Muscle of back (tissue), 11 donors: ENCODE data around the gene DLK1. TPM values are rescaled to one million over a fixed set of nuclear protein-coding genes. Genes with fewer than 3 reads are reported as not detected.

Experiments
- DNase-seq, 3 donors: peaks; one replicate each; pipeline versions ENCODE4 v3.0.0 to v3.0.0-alpha.2; 2013
- polyA plus RNA-seq, 10 donors: library from polyadenylated mRNA; unstranded; fragments of 120-200 nt; gene quantifications; one replicate each; pipeline ENCODE4 v1.2.1, GENCODE V29; 2013; ENCODE audit not compliant: insufficient read length in 10 of 10

DLK1 gene
- polyA plus RNA-seq, 10 donors: 1,647 to 2,553 (median 1,994) TPM

DNA sequence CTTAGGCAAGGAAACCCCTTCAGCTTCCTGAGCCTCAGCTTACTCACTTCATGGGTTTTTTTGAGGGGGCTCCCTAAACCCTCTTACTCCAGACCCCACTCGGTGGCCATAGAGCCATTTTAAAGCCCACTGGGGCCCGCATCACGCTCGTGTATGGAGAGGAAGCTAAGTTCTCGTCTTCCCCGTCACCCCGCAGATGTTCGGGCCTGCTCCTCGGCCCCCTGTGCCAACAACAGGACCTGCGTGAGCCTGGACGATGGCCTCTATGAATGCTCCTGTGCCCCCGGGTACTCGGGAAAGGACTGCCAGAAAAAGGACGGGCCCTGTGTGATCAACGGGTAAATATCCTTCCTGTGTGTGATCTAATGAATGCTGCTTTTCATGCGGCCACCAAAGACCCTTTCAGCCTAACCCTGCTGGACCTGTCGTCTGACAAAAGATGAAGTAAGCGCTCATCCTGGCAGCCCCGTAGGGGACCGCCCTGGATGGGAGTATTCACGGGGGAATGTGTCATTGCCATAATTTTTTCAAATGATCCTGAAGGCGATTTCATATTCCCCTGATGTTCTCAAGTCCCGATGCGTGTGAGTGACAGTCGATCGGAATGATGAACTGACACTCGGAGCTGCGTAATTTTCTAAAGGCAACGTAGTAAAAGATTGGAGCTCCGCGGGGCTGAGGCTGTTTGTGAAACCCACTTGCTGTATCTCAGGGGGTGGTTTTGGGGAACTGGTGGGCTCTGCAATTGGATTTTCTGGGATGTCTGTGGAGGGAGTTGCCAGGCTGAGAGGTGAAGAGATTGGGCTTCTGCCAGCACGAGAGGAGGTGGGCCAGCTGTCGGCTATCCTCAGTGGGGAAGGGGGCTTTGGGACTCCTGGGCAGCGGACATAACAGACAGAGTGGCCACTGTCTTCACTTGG is 5.4 kb downstream of the DLK1 start:
- no peak for DNase-seq

- no peak for DNase-seq
Measured at GRCh38 chr14:100732766-100733100, 6.0 kb downstream of the DLK1 start.

- no peak for DNase-seq
Measured at GRCh38 chr14:100733152-100733850, 6.6 kb downstream of the DLK1 start.

DNA sequence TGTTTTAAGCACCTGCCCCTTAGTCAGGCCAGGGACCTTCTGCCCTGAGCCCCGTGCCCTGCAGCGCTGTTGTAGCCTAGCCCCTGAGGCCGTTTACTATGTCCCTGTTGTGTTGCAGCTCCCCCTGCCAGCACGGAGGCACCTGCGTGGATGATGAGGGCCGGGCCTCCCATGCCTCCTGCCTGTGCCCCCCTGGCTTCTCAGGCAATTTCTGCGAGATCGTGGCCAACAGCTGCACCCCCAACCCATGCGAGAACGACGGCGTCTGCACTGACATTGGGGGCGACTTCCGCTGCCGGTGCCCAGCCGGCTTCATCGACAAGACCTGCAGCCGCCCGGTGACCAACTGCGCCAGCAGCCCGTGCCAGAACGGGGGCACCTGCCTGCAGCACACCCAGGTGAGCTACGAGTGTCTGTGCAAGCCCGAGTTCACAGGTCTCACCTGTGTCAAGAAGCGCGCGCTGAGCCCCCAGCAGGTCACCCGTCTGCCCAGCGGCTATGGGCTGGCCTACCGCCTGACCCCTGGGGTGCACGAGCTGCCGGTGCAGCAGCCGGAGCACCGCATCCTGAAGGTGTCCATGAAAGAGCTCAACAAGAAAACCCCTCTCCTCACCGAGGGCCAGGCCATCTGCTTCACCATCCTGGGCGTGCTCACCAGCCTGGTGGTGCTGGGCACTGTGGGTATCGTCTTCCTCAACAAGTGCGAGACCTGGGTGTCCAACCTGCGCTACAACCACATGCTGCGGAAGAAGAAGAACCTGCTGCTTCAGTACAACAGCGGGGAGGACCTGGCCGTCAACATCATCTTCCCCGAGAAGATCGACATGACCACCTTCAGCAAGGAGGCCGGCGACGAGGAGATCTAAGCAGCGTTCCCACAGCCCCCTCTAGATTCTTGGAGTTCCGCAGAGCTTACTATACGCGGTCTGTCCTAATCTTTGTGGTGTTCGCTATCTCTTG is 7.6 kb downstream of the DLK1 start:
- no peak for DNase-seq

DNA sequence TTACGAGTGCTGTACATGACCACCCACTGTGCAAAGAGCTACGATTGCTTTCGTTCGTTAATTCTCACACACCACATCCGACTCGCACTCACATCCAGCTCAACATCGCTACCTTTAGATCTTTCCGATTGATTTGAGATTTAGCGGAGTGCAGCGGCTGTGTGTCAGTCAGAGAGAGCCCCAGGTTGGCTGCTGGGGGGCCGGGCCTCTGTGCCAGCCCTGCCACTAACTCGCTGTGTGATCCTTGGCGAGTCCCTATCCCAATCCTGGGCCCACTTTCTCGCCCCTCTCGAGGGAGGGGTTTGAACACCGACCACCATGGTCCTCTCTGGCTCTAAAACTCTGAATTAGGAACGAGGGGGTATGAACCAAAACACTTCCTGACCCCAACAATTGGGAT is 8.6 kb downstream of the DLK1 start:
- no peak for DNase-seq

- DNase-seq: peak in 1 of 3 donors; percentile 68
Measured at GRCh38 chr14:100736269-100737180, 9.8 kb downstream of the DLK1 start.

- no peak for DNase-seq
Measured at GRCh38 chr14:100737526-100737925, 10.8 kb downstream of the DLK1 start.

GRCh38 chr14:100738269-100738691 is 11.6 kb downstream of the DLK1 start:
- no peak for DNase-seq

- DNase-seq: no peak
Measured at GRCh38 chr14:100738704-100739131, 12.0 kb downstream of the DLK1 start.

- DNase-seq: no peak
Measured at GRCh38 chr14:100739306-100739705, 12.6 kb downstream of the DLK1 start.

DNA sequence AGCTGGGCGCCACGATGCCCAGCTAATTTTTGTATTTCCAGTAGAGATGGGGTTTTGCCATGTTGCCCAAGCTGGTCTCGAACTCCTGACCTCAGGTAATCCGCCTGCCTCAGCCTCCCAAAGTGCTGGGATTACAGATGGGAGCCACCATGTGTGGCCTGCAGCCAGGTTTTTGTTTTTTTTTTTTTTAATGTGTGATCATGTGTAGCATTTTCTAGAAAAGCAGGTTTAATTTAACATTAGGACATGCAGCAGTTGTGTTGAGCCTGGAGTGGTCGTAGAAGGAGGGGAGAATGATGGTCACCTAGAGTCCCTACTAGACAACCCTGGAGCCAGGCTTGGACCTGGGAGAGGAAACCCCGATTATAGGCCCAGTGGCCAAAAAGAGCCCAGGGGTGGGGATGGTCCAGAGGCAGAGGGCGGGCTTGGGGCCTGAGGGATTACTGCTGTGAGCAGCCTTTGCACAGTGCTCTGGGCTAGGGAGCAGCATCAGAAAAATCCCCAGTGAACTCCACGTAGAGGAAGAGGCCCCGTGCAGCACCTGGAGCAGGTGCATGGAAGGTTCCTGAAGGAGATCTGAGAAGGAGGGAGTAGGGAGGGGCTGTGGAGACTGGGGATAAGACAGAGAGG is 13.6 kb downstream of the DLK1 start:
- no peak for DNase-seq

GRCh38 chr14:100740929-100741328 is 14.2 kb downstream of the DLK1 start:
- no peak for DNase-seq

- no peak for DNase-seq
Measured at GRCh38 chr14:100741966-100742365, 15.3 kb downstream of the DLK1 start.

DNA sequence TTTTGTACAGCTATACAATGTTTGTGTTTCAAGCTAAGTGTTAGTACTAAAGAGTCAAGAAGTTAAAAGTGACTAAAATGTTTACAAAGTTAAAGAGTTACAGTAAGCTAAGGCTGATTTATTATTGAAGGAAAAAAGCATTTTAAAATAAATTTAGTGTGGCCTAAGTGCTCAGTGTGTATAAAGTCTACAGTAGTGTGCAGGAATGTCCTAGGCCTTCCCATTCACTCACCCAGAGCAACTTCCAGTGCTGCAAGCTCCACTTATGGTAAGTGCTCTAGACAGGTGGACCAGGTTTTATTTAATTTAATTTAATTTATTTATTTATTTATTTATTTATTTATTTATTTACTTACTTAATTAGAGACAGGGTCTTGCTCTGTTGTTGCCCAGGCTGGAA is 19.6 kb downstream of the DLK1 start:
- DNase-seq: no peak

DNA sequence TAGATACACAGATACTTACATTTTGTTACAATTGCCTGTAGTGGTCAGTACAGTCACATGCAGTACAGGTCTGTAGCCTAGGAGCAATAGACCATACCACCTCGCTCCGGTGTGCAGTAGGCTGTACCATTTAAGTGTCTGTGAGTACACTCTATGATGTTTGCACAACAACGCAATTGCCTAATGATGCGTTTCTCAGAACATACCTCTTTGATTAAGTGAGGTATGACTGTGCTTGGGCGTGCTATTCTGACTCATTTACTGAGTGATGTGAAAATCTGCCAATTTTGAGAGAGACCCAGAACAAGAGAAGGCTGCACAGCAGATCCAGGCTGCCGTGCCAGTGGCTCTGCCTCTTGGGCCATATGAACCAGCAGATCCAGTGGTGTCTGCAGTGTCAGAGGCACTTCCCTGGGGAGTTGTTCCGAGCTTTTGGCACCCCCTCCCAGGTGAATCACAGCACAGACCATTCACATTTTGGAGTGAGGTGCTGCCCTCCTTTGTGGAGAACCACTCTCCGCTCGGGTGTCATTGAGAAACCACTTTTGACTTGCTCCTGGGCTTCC is 20.4 kb downstream of the DLK1 start:
- peak in 2 of 3 donors; percentile 54 to 85 for DNase-seq

DNA sequence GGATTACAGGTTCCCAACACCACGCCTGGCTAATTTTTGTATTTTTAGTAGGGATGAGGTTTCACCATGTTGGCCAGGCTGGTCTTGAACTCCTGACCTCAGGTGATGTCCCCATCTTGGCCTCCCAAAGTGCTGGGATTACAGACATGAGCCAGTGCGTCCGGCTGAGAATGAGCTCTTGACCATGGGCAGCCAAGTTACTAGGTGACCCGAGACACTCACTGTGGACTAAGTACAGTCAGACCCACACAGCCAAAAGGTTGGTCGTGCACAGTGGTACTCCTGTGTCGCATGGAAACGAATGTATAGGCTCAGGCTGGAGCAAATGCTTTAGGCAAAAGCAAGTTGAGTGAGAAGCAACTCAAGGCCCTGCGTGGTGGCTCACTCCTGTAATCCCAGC is 21.0 kb downstream of the DLK1 start:
- DNase-seq: no peak

- DNase-seq: no peak
Measured at GRCh38 chr14:100748403-100748802, 21.7 kb downstream of the DLK1 start.

GRCh38 chr14:100748944-100749343 is 22.3 kb downstream of the DLK1 start:
- DNase-seq: no peak

DNA sequence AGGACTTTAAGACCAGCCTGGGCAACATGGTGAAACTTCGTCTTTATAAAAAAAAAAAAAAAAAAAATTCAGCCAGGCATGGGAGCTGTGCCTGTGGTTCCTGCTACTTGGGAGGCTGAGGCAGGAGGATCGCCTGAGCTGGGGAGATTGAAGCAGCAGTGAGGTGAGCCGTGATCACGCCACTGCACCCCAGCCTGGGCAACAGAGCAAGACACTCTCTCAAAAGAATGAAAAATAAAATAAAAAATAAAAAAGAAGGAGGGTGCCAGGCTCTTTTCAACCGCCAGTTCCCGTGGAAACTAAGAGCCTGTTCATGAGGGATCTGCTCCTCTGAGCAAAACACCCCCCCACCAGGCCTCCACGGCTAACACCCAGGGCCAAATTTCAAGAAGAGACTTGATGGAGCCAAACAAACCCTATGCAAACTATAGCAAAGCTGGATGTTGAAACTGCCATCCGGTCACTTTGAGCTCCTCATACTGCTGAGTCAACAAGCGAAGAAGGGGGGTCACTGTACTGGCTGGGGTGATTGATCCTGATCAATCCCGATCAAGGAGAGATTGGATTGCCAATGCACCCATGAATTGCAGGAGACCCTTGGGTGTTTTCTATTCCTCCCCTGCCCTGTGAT is 23.4 kb downstream of the DLK1 start:
- no peak for DNase-seq
